Esophagus squamous epithelium (tissue), 4 donors: Measurements from ENCODE around the gene CPNE4.

Source experiments
- CTCF ChIP-seq, 6 experiments: fragments of 450-650 bp in 4 of 6; fragments of 200-600 bp in 2 of 6; sonication (generic) in 2 of 6; IDR thresholded peaks; one replicate each; pipeline ENCODE4 v1.5.1; 2016 to 2019; ENCODE audit warnings: antibody characterized with exemption in 6 of 6, mild to moderate bottlenecking in 4 of 6, moderate library complexity in 4 of 6
- POLR2A ChIP-seq, 4 donors: fragments of 450-650 bp; IDR thresholded peaks; one replicate each; pipeline ENCODE4 v1.6.1; 2017; ENCODE audit warnings: antibody characterized with exemption in 4 of 4, mild to moderate bottlenecking in 4 of 4, moderate library complexity in 3 of 4

- TF ChIP-seq CTCF (IDR thresholded peaks at IDR 0.05) (no peak), POLR2A (IDR thresholded peaks at IDR 0.05) (no peak)
Observed at GRCh38 chr3:131903988-131904415, 130.8 kb downstream of the CPNE4 start.
